ENCODE results near the gene EEF1AKMT2. TPM values are rescaled to one million over a fixed set of nuclear protein-coding genes. Genes with fewer than 3 reads are reported as not detected.
"Not testable (repeated sequence)": the region's sequence is repeated elsewhere in the genome, so short reads cannot be mapped to it uniquely, and the experiment has no call there.

The EEF1AKMT2 gene
- total RNA-seq, 1 donor from 2014 or later = 18.3 TPM

GRCh38 chr10:124747745-124748144, 43.9 kb downstream of the EEF1AKMT2 start:
- TF ChIP-seq CTCF (IDR thresholded peaks at IDR 0.05) = no peak
- no peak for DNase-seq (ENCODE audit: low spot score)
- Mint-ChIP-seq H3K36me3 (ENCODE audit: low read depth) (peaks cover 2% of the 10 kb centered on the region), H3K4me1 (ENCODE audit: low read depth) (peaks cover 10% of the 10 kb centered on the region), H3K4me3 (ENCODE audit: unreplicated experiment) (no peak overlapping the region), H3K27ac (ENCODE audit: unreplicated experiment) (no peak overlapping the region), H3K27me3 (ENCODE audit: low read depth) (no peaks in the 10 kb centered on the region), H3K9me3 (ENCODE audit: low read depth) (no peaks in the 10 kb centered on the region)

GRCh38 chr10:124746992-124747391, 44.7 kb downstream of the EEF1AKMT2 start:
- Mint-ChIP-seq H3K4me3 (ENCODE audit: unreplicated experiment) (no peak overlapping the region), H3K9me3 (ENCODE audit: low read depth) (no peaks in the 10 kb centered on the region), H3K27me3 (ENCODE audit: low read depth) (no peaks in the 10 kb centered on the region), H3K4me1 (ENCODE audit: low read depth) (peaks cover 16% of the 10 kb centered on the region), H3K27ac (ENCODE audit: unreplicated experiment) (no peak overlapping the region), H3K36me3 (ENCODE audit: low read depth) (peaks cover 2% of the 10 kb centered on the region)
- TF ChIP-seq CTCF (IDR thresholded peaks at IDR 0.05) = no peak
- DNase-seq (ENCODE audit: low spot score) = no peak

- H3K4me1 Mint-ChIP-seq (ENCODE audit: low read depth) = peaks cover 21% of the 10 kb centered on the region
- not testable (repeated sequence) for DNase-seq (ENCODE audit: low spot score); H3K27me3 Mint-ChIP-seq (ENCODE audit: low read depth); H3K4me3 Mint-ChIP-seq (ENCODE audit: unreplicated experiment); H3K27ac Mint-ChIP-seq (ENCODE audit: unreplicated experiment); H3K9me3 Mint-ChIP-seq (ENCODE audit: low read depth); H3K36me3 Mint-ChIP-seq (ENCODE audit: low read depth)
These were observed 45.2 kb downstream of the EEF1AKMT2 start for GRCh38 chr10:124746447-124746846.

- no peak for DNase-seq (ENCODE audit: low spot score)
These were observed 46.0 kb downstream of the EEF1AKMT2 start for GRCh38 chr10:124745673-124746072.

GRCh38 chr10:124745252-124745651, 46.4 kb downstream of the EEF1AKMT2 start:
- Mint-ChIP-seq H3K4me3 (ENCODE audit: unreplicated experiment) (peak overlapping the region; percentile 69), H3K4me1 (ENCODE audit: low read depth) (peaks cover 32% of the 10 kb centered on the region), H3K27me3 (ENCODE audit: low read depth) (no peaks in the 10 kb centered on the region), H3K27ac (ENCODE audit: unreplicated experiment) (peak overlapping the region; percentile 88), H3K9me3 (ENCODE audit: low read depth) (no peaks in the 10 kb centered on the region), H3K36me3 (ENCODE audit: low read depth) (peaks cover 2% of the 10 kb centered on the region)
- no peak for DNase-seq (ENCODE audit: low spot score)
- no peak for TF ChIP-seq CTCF (IDR thresholded peaks at IDR 0.05)

More at GRCh38 chr10:124745673-124746072, 46.0 kb downstream of the EEF1AKMT2 start:
- no peak overlapping the region for H3K4me3 Mint-ChIP-seq (ENCODE audit: unreplicated experiment)
- no peaks in the 10 kb centered on the region for H3K27me3 Mint-ChIP-seq (ENCODE audit: low read depth)
- H3K36me3 Mint-ChIP-seq (ENCODE audit: low read depth) = peaks cover 2% of the 10 kb centered on the region
- peaks cover 28% of the 10 kb centered on the region for H3K4me1 Mint-ChIP-seq (ENCODE audit: low read depth)
- H3K27ac Mint-ChIP-seq (ENCODE audit: unreplicated experiment) = peak overlapping the region; percentile 88
- peak; percentile 77 for TF ChIP-seq CTCF (IDR thresholded peaks at IDR 0.05)
- no peaks in the 10 kb centered on the region for H3K9me3 Mint-ChIP-seq (ENCODE audit: low read depth)
